Neural cell (in vitro differentiated cells): Measurements from ENCODE around the gene GADL1. TPM values are rescaled to one million over a fixed set of nuclear protein-coding genes. Genes with fewer than 3 reads are reported as not detected.

Source experiments
- H2AFZ ChIP-seq: fragments of 200-600, 300-800 bp; sonication (generic), shearing (Covaris generic); 2 replicates; pipeline ENCODE4 v1.6.0; 2014; ENCODE audit warnings: low read depth, mild to moderate bottlenecking, antibody characterized with exemption, low read length, moderate library complexity
- H3F3A ChIP-seq: fragments of 200-600 bp; shearing (Covaris generic); 2 replicates; pipeline ENCODE4 v1.6.1; 2016; ENCODE audit warnings: mild to moderate bottlenecking, moderate library complexity, mixed read lengths, antibody characterized with exemption, low read length; ENCODE audit not compliant: insufficient read depth, poor library complexity, severe bottlenecking
- H3K27ac ChIP-seq: fragments of 200-600, 300-800 bp; sonication (generic), shearing (Covaris generic); 2 replicates; pipeline ENCODE4 v1.5.1; 2014; ENCODE audit warnings: mild to moderate bottlenecking, low read length, moderate library complexity
- H3K27me3 ChIP-seq: fragments of 300-800, 200-600 bp; sonication (generic), shearing (Covaris generic); 2 replicates; pipeline ENCODE4 v1.6.0; 2014; ENCODE audit warnings: mild to moderate bottlenecking, low read depth, low read length, moderate library complexity; ENCODE audit not compliant: insufficient read depth
- H3K36me3 ChIP-seq: fragments of 300-800, 200-600 bp; sonication (generic), shearing (Covaris generic); 2 replicates; pipeline ENCODE4 v1.5.1; 2014; ENCODE audit warnings: mild to moderate bottlenecking, antibody characterized with exemption, low read length, moderate library complexity; ENCODE audit not compliant: insufficient read depth
- H3K4me2 ChIP-seq: fragments of 300-800, 200-600 bp; sonication (generic), shearing (Covaris generic); 2 replicates; pipeline ENCODE4 v1.6.0; 2014; ENCODE audit warnings: mild to moderate bottlenecking, low read length
- H3K4me3 ChIP-seq: fragments of 300-800, 200-600 bp; sonication (generic), shearing (Covaris generic); 2 replicates; pipeline ENCODE4 v1.5.1; 2014; ENCODE audit warnings: mild to moderate bottlenecking, low read length, moderate library complexity
- H3K79me2 ChIP-seq: fragments of 200-600 bp; shearing (Covaris generic); replicated peaks from 2 replicates; pipeline ENCODE4 v1.6.0; 2014; ENCODE audit warnings: mild to moderate bottlenecking, low read length, moderate library complexity; ENCODE audit not compliant: insufficient read depth
- H3K9ac ChIP-seq: fragments of 300-800, 200-600 bp; sonication (generic), shearing (Covaris generic); 2 replicates; pipeline ENCODE4 v1.6.1; 2016; ENCODE audit warnings: mild to moderate bottlenecking, low read length, mixed read lengths
- H3K9me2 ChIP-seq: fragments of 200-600 bp; shearing (Covaris generic); 2 replicates; pipeline ENCODE4 v1.6.1; 2016; ENCODE audit warnings: mild to moderate bottlenecking, low read length, mixed read lengths; ENCODE audit not compliant: insufficient read depth
- H3K9me3 ChIP-seq: fragments of 200-600, 300-800 bp; sonication (generic), shearing (Covaris generic); 2 replicates; pipeline ENCODE4 v1.6.1; 2016; ENCODE audit warnings: mild to moderate bottlenecking, mixed run types, low read length, moderate library complexity, mixed read lengths
- H4K20me1 ChIP-seq: fragments of 200-600 bp; shearing (Covaris generic); 2 replicates; pipeline ENCODE4 v1.6.1; 2016; ENCODE audit warnings: mild to moderate bottlenecking, mixed run types; ENCODE audit not compliant: insufficient read depth
- EP300 ChIP-seq: fragments of 450-650 bp; conservative IDR thresholded peaks from 2 replicates; pipeline ENCODE4 v1.6.1; 2014; ENCODE audit warnings: antibody characterized with exemption, mild to moderate bottlenecking, moderate library complexity; ENCODE audit not compliant: poor library complexity, severe bottlenecking
- MXI1 ChIP-seq: fragments of 450-650 bp; conservative IDR thresholded peaks from 2 replicates; pipeline ENCODE4 v1.6.1; 2014; ENCODE audit warnings: antibody characterized with exemption, mild to moderate bottlenecking; ENCODE audit not compliant: poor library complexity, severe bottlenecking
- POLR2AphosphoS5 ChIP-seq: IDR thresholded peaks from 2 replicates; pipeline ENCODE4 v1.6.1; 2012
- RAD21 ChIP-seq: fragments of 450-650 bp; conservative IDR thresholded peaks from 2 replicates; pipeline ENCODE4 v1.6.1; 2014; ENCODE audit warnings: antibody characterized with exemption, mild to moderate bottlenecking, moderate library complexity
- REST ChIP-seq: IDR thresholded peaks from 2 replicates; pipeline ENCODE4 v1.6.1; 2012; ENCODE audit warnings: borderline replicate concordance
- SMC3 ChIP-seq: fragments of 450-650 bp; conservative IDR thresholded peaks from 2 replicates; pipeline ENCODE4 v1.6.1; 2014; ENCODE audit warnings: antibody characterized with exemption, mild to moderate bottlenecking, moderate library complexity; ENCODE audit not compliant: poor library complexity
- TAF1 ChIP-seq: IDR thresholded peaks from 2 replicates; pipeline ENCODE4 v1.6.1; 2012; ENCODE audit warnings: low read depth
- polyA plus RNA-seq: library from polyadenylated mRNA; depleted of rRNA; stranded (reverse); fragments of >200 nt; gene quantifications from 2 replicates; pipeline ENCODE4 v1.2.3, GENCODE V29; 2014
- TF ChIP-seq, protein P1 (sequence below): fragments of 450-650 bp; IDR thresholded peaks from 2 replicates; pipeline ENCODE4 v1.5.1; 2014; ENCODE audit warnings: antibody characterized with exemption, mild to moderate bottlenecking, moderate library complexity; ENCODE audit not compliant: poor library complexity, severe bottlenecking

Gene GADL1
- polyA plus RNA-seq, 1 donor from 2014 or later = not detected

DNA sequence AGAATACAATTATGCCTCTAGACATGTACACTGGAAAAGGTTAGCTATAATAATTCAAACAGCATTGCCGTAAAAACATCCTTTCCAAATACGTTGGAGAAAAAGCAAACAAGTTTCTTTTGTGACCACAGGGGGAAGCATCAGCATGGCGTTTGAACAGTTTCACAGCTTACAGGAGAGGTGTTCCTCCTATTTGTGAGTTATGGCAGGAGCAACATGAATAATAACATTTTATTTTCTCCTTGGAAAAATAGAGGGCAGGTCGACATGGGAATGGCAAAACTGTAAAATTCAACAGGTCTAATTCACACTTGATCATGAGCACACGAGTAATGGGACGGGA lies 39.7 kb upstream of the GADL1 start:
- Histone ChIP-seq H3K27ac (no peak overlapping the region), H3K4me2 (no peak overlapping the region), H3K9ac (no peak overlapping the region), H3K4me3 (no peak overlapping the region), H3K79me2 (no peaks in the 10 kb centered on the region), H3F3A (no peaks in the 10 kb centered on the region), H3K36me3 (no peaks in the 10 kb centered on the region), H3K27me3 (no peaks in the 10 kb centered on the region), H4K20me1 (no peaks in the 10 kb centered on the region), H2AFZ (no peak overlapping the region), H3K9me2 (no peaks in the 10 kb centered on the region), H3K9me3 (no peaks in the 10 kb centered on the region)
- TF ChIP-seq MXI1 (no peak), RAD21 (peak; percentile 61), EP300 (no peak), SMC3 (no peak), POLR2AphosphoS5 (no peak), REST (no peak)
- TF ChIP-seq, protein P1, sequence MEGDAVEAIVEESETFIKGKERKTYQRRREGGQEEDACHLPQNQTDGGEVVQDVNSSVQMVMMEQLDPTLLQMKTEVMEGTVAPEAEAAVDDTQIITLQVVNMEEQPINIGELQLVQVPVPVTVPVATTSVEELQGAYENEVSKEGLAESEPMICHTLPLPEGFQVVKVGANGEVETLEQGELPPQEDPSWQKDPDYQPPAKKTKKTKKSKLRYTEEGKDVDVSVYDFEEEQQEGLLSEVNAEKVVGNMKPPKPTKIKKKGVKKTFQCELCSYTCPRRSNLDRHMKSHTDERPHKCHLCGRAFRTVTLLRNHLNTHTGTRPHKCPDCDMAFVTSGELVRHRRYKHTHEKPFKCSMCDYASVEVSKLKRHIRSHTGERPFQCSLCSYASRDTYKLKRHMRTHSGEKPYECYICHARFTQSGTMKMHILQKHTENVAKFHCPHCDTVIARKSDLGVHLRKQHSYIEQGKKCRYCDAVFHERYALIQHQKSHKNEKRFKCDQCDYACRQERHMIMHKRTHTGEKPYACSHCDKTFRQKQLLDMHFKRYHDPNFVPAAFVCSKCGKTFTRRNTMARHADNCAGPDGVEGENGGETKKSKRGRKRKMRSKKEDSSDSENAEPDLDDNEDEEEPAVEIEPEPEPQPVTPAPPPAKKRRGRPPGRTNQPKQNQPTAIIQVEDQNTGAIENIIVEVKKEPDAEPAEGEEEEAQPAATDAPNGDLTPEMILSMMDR = peak; percentile 53

GRCh38 chr3:30933478-30934207 lies 39.2 kb upstream of the GADL1 start:
- no peaks in the 10 kb centered on the region for H3K27me3 ChIP-seq
- no peak overlapping the region for H3K4me3 ChIP-seq
- H3K79me2 ChIP-seq = no peaks in the 10 kb centered on the region
- no peaks in the 10 kb centered on the region for H3K9me3 ChIP-seq
- H3F3A ChIP-seq = no peaks in the 10 kb centered on the region
- no peak for TF ChIP-seq TAF1
- TF ChIP-seq MXI1 = no peak
- no peak for TF ChIP-seq RAD21
- no peak for TF ChIP-seq SMC3
- TF ChIP-seq, protein P1 = no peak
- no peak for TF ChIP-seq POLR2AphosphoS5
- TF ChIP-seq REST = no peak
- no peaks in the 10 kb centered on the region for H3K36me3 ChIP-seq
- no peak overlapping the region for H2AFZ ChIP-seq
- H3K9ac ChIP-seq = no peak overlapping the region
- H4K20me1 ChIP-seq = no peaks in the 10 kb centered on the region
- H3K9me2 ChIP-seq = no peaks in the 10 kb centered on the region
- no peak overlapping the region for H3K27ac ChIP-seq
- H3K4me2 ChIP-seq = no peak overlapping the region
